ENCODE data around the gene PHF11.
"Not testable (repeated sequence)": the region's sequence is repeated elsewhere in the genome, so short reads cannot be mapped to it uniquely, and the experiment has no call there.

PHF11 gene

DNA sequence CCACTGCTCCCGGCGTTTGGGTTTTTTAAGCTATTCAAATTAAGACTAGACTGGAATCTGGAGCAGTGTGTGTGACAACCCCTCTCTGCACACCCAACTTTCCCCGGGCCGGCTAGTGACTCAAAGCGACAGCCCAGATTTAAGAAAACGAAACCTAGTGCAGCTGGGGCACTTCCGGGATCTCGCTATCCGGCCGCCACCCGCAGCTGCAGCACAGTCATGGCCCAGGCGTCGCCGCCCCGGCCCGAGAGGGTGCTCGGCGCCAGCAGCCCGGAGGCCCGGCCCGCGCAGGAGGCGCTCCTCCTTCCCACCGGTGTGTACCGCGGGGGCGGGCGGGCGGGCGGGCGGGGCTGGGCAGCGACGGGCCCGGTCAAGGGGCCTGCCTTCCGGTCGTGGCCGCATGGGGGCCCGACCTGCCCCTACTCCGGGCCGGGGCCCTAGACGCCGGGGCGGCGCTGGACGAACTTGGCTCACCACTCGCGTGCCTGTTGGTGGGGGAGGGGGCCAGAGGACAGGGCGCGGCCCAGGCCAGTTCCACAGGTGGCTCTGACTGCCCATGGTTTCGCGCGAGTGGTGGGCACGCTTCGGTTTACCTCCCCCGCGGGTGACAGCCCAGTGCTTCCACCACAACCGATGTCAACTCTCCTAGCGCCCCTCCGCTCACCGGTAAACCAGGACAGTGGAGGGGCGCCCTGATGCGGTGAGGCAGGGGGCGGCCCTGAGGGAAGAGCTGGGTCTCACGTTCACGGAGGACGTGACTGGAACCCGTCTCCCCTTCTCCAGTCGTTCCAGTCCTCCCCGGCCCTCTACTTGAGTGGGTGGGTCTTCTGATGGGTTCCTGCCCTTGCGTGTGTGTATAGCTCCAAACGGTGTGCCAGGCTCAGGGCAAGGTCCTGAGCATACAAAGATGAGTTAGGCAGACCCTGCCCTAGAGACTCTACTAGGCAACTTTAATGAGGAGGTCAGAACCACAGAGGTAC, at the start of gene PHF11:
TSS of gene PHF11 (plus strand) at position 171 of the 980 bp plus-strand sequence. CDS start at position 220, 49 bp downstream.
- no peak for DNase-seq (ENCODE audit: low read depth)

DNA sequence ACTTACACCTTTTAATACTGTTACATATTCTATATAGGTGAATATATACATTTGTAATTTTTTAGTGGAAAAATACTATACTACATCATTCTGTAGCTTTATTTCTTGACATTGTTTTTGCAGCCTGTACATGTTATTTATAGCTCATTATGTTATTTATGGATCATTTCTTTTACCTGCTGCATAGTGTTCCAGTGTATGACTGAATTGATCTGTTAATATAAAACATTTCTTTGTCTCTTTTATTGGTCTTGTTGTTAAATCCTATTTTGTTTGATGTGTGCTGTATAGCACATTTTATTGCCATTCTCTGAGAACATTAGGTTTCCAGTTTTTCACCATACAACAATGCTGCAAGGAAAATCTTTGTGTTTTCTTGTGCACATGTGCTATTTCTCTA, 49.3 kb upstream of the PHF11 start:
- no peak for DNase-seq (ENCODE audit: low read depth)

- no peak for DNase-seq (ENCODE audit: low read depth)
These were observed 47.0 kb upstream of the PHF11 start for GRCh38 chr13:49448753-49449152.

DNA sequence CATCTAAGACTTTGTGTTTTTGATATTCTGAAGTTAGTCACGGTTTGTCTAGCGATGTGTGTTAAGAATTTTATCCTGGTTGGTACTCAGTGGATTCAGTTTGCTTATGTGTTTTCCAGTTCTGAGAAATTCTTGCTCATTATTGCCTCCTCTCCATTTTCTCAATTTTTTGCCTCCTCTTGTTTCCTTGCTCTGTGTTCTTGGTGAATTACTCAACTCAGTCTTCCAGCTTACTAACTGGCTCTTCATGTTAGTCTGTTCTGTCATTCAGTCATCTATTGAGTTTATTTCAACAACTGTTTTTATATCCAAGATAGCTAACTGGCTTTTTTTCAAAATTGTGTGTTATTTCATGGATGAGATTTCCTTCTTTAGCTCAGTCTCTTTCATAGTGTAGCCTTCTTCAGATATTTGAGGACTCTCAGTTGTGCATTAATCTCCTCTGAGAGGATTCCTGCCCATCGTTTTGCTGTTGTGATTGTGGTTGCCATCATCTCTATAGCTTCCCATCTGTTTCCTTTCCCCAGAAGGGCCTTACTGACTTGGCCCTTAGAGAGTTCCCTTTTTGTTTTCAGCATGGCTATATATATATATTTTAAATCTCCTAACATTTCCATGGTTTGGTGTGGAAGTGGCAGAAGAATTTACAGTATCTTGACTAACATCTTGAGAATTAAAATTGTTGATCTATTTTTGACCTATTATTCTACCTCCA, 45.5 kb upstream of the PHF11 start:
- DNase-seq (ENCODE audit: low read depth), result no peak

GRCh38 chr13:49452725-49453457, 42.9 kb upstream of the PHF11 start:
- no peak for DNase-seq (ENCODE audit: low read depth)

- DNase-seq (ENCODE audit: low read depth), result no peak
These were observed 42.3 kb upstream of the PHF11 start for GRCh38 chr13:49453465-49453864.

DNA sequence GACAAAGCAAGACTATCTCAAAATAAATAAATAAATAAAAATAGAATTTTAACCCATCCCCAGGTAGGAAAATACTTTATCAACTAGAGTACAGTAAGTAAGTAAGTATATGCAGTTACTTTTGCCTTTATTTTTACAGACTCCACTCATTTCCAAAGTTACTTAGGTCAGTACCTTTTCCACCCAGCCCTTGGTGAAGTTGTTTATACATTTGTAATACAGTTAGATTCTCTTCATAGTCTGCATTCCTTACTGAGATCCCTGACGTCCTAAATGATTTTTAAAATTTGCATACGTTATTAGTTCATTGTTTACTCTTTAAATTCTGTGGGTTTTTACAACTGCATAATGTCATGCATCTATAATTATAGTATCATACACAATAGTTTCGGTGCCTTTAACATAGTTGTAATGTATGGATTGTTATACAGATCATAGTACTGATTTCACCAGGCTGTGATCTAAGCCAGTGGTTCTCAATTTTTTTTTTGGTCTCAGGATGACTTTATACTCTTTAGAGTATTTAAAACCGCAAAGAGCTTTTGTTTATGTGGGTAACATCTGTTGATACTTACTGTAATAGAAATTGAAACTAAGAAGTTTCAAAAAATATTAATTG, 41.3 kb upstream of the PHF11 start:
- DNase-seq (ENCODE audit: low read depth), result no peak

DNA sequence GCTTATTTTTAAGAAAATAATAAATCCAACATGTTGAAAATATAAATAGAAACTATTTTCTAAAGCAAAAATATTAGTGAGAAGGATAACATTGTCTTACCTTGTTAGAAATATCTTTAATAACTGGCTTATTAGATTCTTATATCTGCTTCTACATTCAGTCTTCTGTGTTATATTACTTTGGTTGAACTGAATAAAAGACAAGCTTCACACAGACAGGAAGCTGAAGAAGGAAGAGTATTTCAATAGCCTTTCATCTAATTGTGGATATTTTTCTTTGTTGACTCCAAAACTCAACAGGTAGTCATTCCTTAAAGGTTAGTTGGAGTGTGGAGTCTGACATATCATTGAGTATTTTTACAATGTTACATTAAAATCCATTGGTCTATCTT, 40.8 kb upstream of the PHF11 start:
- DNase-seq (ENCODE audit: low read depth), result no peak

- no peak for DNase-seq (ENCODE audit: low read depth)
These were observed 39.6 kb upstream of the PHF11 start for GRCh38 chr13:49456156-49456555.

DNA sequence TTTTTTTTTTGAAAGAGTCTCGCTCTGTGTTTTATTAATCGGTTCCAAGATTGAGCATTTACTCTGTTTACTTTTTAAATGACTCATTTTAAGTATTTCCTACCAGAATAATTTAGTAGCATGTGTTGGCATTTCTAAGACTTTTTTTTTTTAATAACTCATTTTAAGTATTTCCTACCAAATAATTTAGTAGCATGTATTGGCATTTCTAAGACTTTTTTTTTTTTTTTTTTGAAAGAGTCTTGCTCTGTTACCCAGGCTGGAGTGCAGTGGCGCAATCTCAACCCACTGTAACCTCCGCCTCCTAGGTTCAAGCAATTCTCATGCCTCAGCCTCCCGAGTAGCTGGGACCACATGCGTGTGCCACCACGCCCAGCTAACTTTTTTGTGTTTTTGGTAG, 38.5 kb upstream of the PHF11 start:
- no peak for DNase-seq (ENCODE audit: low read depth)

DNA sequence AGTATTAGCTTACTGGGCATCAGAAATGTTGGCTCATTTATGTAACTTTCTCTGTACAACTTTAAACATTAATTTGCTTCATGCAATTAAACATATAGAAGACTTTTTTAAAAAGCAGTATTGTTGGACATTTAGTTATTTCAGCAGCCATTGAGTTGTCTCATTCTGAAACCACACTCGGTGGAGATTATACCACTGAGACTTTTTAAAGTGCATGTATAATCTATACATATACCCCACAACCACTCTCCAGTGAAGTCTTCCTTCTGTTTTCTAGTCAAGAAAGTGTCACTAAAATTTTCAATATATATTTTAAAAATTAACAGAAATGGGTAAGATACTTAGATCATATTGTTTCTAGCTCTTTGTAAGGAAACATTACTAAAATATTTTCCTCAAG, 36.2 kb upstream of the PHF11 start:
- no peak for DNase-seq (ENCODE audit: low read depth)

DNA sequence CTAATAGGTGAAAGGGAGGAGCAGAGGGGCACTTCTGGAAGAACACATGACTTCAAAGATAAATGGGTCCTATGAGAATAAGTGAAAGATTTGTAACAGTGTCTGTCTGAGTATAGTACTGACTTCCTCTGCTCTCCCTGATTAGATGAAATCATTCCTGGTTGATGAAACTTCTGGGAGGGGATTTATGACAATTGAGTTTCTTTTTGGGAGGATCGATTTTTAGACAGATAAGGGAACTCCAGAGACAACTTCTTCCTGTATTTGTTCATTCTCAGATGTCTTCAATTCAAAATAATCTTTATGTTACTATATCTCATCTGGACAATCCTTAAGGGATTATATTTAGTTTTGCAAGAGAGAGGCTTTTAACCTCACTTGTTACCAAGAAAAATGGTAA, 31.7 kb upstream of the PHF11 start:
- no peak for DNase-seq (ENCODE audit: low read depth)

- no peak for DNase-seq (ENCODE audit: low read depth)
These were observed 31.0 kb upstream of the PHF11 start for GRCh38 chr13:49464621-49465325.

DNA sequence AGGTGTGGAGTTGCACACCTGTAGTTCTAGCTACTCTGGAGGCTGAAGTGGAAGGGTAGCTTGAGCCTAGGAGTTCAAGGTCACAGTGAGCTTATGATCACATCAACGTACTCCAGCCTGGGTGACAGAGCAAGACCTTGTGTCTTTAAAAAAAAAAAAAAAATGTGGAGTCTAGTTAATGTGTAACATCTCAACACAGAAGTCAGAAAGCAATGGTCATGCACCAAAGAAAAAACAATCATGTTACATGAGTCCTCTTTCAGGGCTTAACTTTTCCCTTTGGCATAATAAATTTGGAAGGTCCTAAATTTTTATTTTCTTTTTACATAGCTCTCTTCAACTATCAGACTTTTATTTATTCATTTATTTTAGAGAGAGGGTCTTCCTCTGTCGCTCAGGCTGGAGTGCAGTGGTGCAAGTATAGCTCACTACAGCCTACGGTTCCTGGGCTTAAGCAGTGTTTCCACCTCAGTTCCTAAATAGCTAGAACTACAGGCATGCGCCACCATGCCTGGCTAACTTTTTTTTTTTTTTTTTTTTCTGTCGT, 29.4 kb upstream of the PHF11 start:
- DNase-seq (ENCODE audit: low read depth), result no peak

- no peak for DNase-seq (ENCODE audit: low read depth)
These were observed 23.6 kb upstream of the PHF11 start for GRCh38 chr13:49472186-49472585.

DNA sequence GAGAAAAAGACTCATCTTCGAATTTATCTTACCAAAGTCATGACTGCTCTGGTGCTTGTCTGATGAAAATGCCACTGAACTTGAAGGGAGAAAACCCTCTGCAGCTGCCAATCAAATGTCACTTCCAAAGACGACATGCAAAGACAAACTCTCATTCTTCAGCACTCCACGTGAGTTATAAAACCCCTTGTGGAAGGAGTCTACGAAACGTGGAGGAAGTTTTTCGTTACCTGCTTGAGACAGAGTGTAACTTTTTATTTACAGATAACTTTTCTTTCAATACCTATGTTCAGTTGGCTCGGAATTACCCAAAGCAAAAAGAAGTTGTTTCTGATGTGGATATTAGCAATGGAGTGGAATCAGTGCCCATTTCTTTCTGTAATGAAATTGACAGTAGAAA, 19.2 kb upstream of the PHF11 start:
- DNase-seq (ENCODE audit: low read depth), result no peak

- DNase-seq (ENCODE audit: low read depth), result no peak
These were observed 14.0 kb upstream of the PHF11 start for GRCh38 chr13:49481788-49482187.

- no peak for DNase-seq (ENCODE audit: low read depth)
These were observed 7.2 kb upstream of the PHF11 start for GRCh38 chr13:49488563-49488962.

- DNase-seq (ENCODE audit: low read depth), result no peak
These were observed 1.1 kb upstream of the PHF11 start for GRCh38 chr13:49494645-49495044.

DNA sequence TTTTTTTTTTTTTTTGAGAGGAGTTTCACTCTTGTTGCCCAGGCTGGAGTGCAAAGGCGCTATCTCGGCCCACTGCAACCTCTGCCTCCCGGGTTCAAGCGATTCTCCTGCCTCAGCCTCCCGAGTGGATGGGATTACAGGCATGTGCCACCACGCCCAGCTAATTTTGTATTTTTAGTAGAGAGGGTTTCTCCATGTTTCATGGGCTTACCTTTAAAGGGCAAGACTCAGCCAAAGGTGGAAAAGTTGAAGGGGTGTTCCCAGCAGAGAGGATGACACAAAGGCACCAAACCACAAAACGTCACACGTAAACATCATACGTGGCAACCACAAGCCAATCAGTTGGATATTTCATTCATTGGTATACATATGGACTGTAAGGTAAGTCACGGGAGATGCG, 1.1 kb downstream of the PHF11 start:
- DNase-seq (ENCODE audit: low read depth), result not testable (repeated sequence)

- DNase-seq (ENCODE audit: low read depth), result no peak
These were observed 1.5 kb downstream of the PHF11 start for GRCh38 chr13:49497272-49497671.
